ENCODE data around the gene RPIA.

DNA sequence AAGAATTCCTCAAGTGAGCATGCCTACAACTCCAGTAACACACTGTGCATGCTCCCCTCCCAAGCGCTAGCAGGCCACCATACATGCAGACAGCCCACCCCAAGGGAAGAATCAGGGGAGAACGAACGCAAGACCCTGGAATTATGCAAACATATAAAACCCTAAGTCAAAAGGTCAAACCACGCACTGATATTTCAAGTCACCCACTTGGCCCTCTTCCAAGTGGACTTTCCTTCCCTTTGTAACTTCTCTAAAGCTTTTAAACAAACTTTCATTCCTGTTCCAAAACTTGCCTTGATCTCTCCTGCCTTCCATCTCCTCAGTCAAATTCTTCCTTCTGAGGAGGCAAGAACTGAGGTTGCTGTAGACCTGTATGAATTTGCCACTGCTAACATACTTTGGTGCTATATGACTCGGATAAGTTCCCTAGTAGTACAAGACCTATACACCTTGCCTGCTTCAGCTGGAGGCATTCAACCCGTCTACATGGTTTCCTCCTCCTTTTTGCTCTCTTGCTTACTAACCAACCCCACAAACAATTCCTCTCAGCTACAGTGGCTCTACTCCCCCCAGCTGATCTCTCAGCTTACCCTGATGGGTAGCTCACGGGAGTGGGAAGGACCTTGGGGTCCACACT lies 11.1 kb upstream of the RPIA start:
- TF ChIP-seq CTCF (conservative IDR thresholded peaks at IDR 0.05 in 1 of 2, IDR thresholded peaks at IDR 0.05 in 1 of 2; ENCODE audit: low read depth in 1 of 2, low read length in 2 of 2), result no peak
- TF ChIP-seq EZH2 (IDR thresholded peaks at IDR 0.05; ENCODE audit: low read length, missing control alignments), result no peak
